ENCODE results near the gene GPER1. TPM values are rescaled to one million over a fixed set of nuclear protein-coding genes. Genes with fewer than 3 reads are reported as not detected.
A peak's percentile ranks its signal among the peaks of the same experiment; 100 is the strongest.

Gene GPER1
- total RNA-seq, 1 donor from 2014 or later: 0.08 TPM

GRCh38 chr7:1085910-1086421 is 1.9 kb upstream of the GPER1 start:
- Histone ChIP-seq H3K27me3 (ENCODE audit: control insufficient read depth, insufficient read depth, low read length) (no peaks in the 10 kb centered on the region), H3K36me3 (ENCODE audit: control insufficient read depth, insufficient read depth, low read length) (no peaks in the 10 kb centered on the region), H3K4me3 (ENCODE audit: low read depth, low read length) (no peak overlapping the region)
- DNase-seq (ENCODE audit: low read depth): no peak
- no peak for TF ChIP-seq CTCF (IDR thresholded peaks at IDR 0.05; ENCODE audit: insufficient read depth, low read length, poor library complexity, severe bottlenecking)

GRCh38 chr7:1086588-1087464 is 1.1 kb upstream of the GPER1 start:
- TF ChIP-seq CTCF (IDR thresholded peaks at IDR 0.05; ENCODE audit: insufficient read depth, low read length, poor library complexity, severe bottlenecking): peak; percentile 87
- Histone ChIP-seq H3K27me3 (ENCODE audit: control insufficient read depth, insufficient read depth, low read length) (no peaks in the 10 kb centered on the region), H3K4me3 (ENCODE audit: low read depth, low read length) (peak overlapping the region; percentile 26), H3K36me3 (ENCODE audit: control insufficient read depth, insufficient read depth, low read length) (no peaks in the 10 kb centered on the region)
- no peak for DNase-seq (ENCODE audit: low read depth)

- no peaks in the 10 kb centered on the region for H3K36me3 ChIP-seq (ENCODE audit: control insufficient read depth, insufficient read depth, low read length)
- H3K4me3 ChIP-seq (ENCODE audit: low read depth, low read length): no peak overlapping the region
- H3K27me3 ChIP-seq (ENCODE audit: control insufficient read depth, insufficient read depth, low read length): no peaks in the 10 kb centered on the region
- DNase-seq (ENCODE audit: low read depth): no peak
- no peak for TF ChIP-seq CTCF (IDR thresholded peaks at IDR 0.05; ENCODE audit: insufficient read depth, low read length, poor library complexity, severe bottlenecking)
These were observed 473 bp upstream of the GPER1 start for GRCh38 chr7:1087465-1087814.

- no peak for TF ChIP-seq CTCF (IDR thresholded peaks at IDR 0.05; ENCODE audit: insufficient read depth, low read length, poor library complexity, severe bottlenecking)
- DNase-seq (ENCODE audit: low read depth): no peak
- Histone ChIP-seq H3K4me3 (ENCODE audit: low read depth, low read length) (no peak overlapping the region), H3K36me3 (ENCODE audit: control insufficient read depth, insufficient read depth, low read length) (no peaks in the 10 kb centered on the region), H3K27me3 (ENCODE audit: control insufficient read depth, insufficient read depth, low read length) (no peaks in the 10 kb centered on the region)
These were observed 2.3 kb downstream of the GPER1 start for GRCh38 chr7:1090236-1090635.

GRCh38 chr7:1090686-1091643 is 3.1 kb downstream of the GPER1 start:
- H3K27me3 ChIP-seq (ENCODE audit: control insufficient read depth, insufficient read depth, low read length): peaks cover 3% of the 10 kb centered on the region
- no peak overlapping the region for H3K4me3 ChIP-seq (ENCODE audit: low read depth, low read length)
- no peak for TF ChIP-seq CTCF (IDR thresholded peaks at IDR 0.05; ENCODE audit: insufficient read depth, low read length, poor library complexity, severe bottlenecking)
- DNase-seq (ENCODE audit: low read depth): no peak
- H3K36me3 ChIP-seq (ENCODE audit: control insufficient read depth, insufficient read depth, low read length): no peaks in the 10 kb centered on the region
